ENCODE measurements around the gene SPESP1.

- TF ChIP-seq CTCF (IDR thresholded peaks at IDR 0.05) (no peak), POLR2A (IDR thresholded peaks at IDR 0.05) (no peak)
Observed at GRCh38 chr15:68966996-68967395, 36.7 kb downstream of the SPESP1 start.

Measured in prostate gland (tissue), 2 donors.